Bronchial epithelial cell (primary cell): ENCODE data around the gene CAMK2D. TPM values are rescaled to one million over a fixed set of nuclear protein-coding genes. Genes with fewer than 3 reads are reported as not detected.
A peak's percentile ranks its signal among the peaks of the same experiment; 100 is the strongest.

Experiments used
- DNase-seq: peaks from one replicate; pipeline ENCODE4 v3.0.0-alpha.2; 2010; ENCODE audit warnings: low read depth
- FAIRE-seq: peaks from 2 replicates; lab custom pipeline; 2011; peaks lifted over from hg19 to GRCh38; lab: Jason Lieb, UNC
- H3K27me3 ChIP-seq: 2 replicates; pipeline ENCODE4 v1.5.1; 2011; ENCODE audit warnings: low read length; ENCODE audit not compliant: control insufficient read depth, insufficient read depth
- H3K36me3 ChIP-seq: 2 replicates; pipeline ENCODE4 v1.5.1; 2011; ENCODE audit warnings: low read length; ENCODE audit not compliant: control insufficient read depth, insufficient read depth
- H3K4me3 ChIP-seq: 2 replicates; pipeline ENCODE4 v1.5.1; 2011; ENCODE audit warnings: mild to moderate bottlenecking, low read depth, low read length, control low read depth
- total RNA-seq: library from RNA; depleted of rRNA; stranded (reverse); fragments of >200 nt; gene quantifications from 2 replicates; pipeline ENCODE4 v1.2.1, GENCODE V29; 2014
- TF ChIP-seq, protein P1 (sequence below): IDR thresholded peaks from 2 replicates; pipeline ENCODE4 v1.5.1; 2011; ENCODE audit warnings: mild to moderate bottlenecking, moderate library complexity, low read length, control low read depth, inconsistent platforms; ENCODE audit not compliant: insufficient read depth, severe bottlenecking

Gene CAMK2D
- total RNA-seq, 1 donor from 2014 or later = 50.8 TPM

GRCh38 chr4:113697429-113697828, 64.1 kb downstream of the CAMK2D start:
- Histone ChIP-seq H3K36me3 (no peaks in the 10 kb centered on the region), H3K4me3 (no peak overlapping the region), H3K27me3 (no peaks in the 10 kb centered on the region)
- TF ChIP-seq, protein P1, sequence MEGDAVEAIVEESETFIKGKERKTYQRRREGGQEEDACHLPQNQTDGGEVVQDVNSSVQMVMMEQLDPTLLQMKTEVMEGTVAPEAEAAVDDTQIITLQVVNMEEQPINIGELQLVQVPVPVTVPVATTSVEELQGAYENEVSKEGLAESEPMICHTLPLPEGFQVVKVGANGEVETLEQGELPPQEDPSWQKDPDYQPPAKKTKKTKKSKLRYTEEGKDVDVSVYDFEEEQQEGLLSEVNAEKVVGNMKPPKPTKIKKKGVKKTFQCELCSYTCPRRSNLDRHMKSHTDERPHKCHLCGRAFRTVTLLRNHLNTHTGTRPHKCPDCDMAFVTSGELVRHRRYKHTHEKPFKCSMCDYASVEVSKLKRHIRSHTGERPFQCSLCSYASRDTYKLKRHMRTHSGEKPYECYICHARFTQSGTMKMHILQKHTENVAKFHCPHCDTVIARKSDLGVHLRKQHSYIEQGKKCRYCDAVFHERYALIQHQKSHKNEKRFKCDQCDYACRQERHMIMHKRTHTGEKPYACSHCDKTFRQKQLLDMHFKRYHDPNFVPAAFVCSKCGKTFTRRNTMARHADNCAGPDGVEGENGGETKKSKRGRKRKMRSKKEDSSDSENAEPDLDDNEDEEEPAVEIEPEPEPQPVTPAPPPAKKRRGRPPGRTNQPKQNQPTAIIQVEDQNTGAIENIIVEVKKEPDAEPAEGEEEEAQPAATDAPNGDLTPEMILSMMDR = no peak
- DNase-seq = no peak
- no peak for FAIRE-seq

DNA sequence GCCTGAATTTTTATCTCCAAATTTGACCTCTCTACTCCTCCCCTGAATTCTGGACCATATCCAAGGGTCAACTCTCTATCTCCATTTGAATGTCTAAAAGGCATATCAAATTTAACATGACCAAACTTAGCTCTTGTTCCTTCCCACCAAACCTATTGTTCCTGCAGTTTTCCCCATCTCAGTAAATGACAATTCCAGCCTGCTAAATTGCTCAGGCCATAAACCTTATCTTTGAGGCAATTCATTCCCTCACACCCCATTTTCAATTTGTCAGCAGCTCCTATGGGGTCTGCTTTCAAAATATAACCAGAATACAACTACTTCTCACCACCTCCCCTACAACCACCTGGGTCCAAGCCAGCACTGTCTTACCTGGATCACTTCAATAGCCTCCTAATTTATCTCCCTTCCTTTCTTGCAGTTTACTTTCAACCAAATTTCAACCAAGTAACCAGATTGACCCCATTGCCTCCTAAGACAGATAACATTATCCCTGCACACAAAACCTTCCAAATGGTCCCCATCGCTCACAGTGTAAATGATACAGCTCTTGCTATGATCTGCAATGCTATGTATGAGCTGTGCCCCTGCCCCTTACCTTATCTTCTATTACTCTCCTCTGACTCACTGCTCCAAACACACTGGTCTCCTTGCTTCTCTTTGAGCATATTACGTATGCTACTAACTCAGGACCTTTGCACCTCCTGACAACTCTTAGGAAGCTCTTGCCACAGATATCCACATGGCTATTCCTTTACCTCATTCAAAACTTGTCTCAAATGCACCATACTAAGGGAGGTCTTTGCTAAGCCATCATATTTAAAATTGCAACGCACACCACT, 66.0 kb downstream of the CAMK2D start:
- FAIRE-seq (no peak), DNase-seq (peak; percentile 53)
- TF ChIP-seq, protein P1 = no peak

GRCh38 chr4:113694008-113694407, 67.5 kb downstream of the CAMK2D start:
- DNase-seq = no peak
- no peak overlapping the region for H3K4me3 ChIP-seq
- FAIRE-seq = no peak
- H3K36me3 ChIP-seq = no peaks in the 10 kb centered on the region
- TF ChIP-seq, protein P1 = no peak
- no peaks in the 10 kb centered on the region for H3K27me3 ChIP-seq

More for the DNA sequence above, 66.0 kb downstream of the CAMK2D start:
- no peaks in the 10 kb centered on the region for H3K36me3 ChIP-seq
- no peak overlapping the region for H3K4me3 ChIP-seq
- H3K27me3 ChIP-seq = no peaks in the 10 kb centered on the region

GRCh38 chr4:113692809-113693411, 68.6 kb downstream of the CAMK2D start:
- DNase-seq (no peak), FAIRE-seq (no peak)
- TF ChIP-seq, protein P1 = no peak
- Histone ChIP-seq H3K36me3 (no peaks in the 10 kb centered on the region), H3K27me3 (no peaks in the 10 kb centered on the region), H3K4me3 (no peak overlapping the region)

- DNase-seq (no peak), FAIRE-seq (no peak)
- Histone ChIP-seq H3K4me3 (no peak overlapping the region), H3K36me3 (no peaks in the 10 kb centered on the region), H3K27me3 (no peaks in the 10 kb centered on the region)
- TF ChIP-seq, protein P1 = no peak
These were observed 69.9 kb downstream of the CAMK2D start for GRCh38 chr4:113691676-113692075.
